HCT116 (cell line): ENCODE measurements around the gene TCEA2.

Experiments used
- EGR1 ChIP-seq: IDR thresholded peaks from 2 replicates; pipeline ENCODE4 v1.6.1; 2012; ENCODE audit warnings: low read depth
- EZH2 ChIP-seq: fragments of 200-600 bp; sonication (generic); IDR thresholded peaks from 2 replicates; pipeline ENCODE4 v1.6.1; 2017; ENCODE audit warnings: antibody characterized with exemption, mixed run types
- EZH2phosphoT487 ChIP-seq: fragments of 200-600 bp; IDR thresholded peaks from 2 replicates; pipeline ENCODE4 v1.6.1; 2018; ENCODE audit warnings: antibody characterized with exemption, borderline replicate concordance
- FOSL1 ChIP-seq: IDR thresholded peaks from 2 replicates; pipeline ENCODE4 v1.6.1; 2012; ENCODE audit warnings: low read depth
- JUND ChIP-seq: IDR thresholded peaks from 2 replicates; pipeline ENCODE4 v1.6.1; 2012
- POLR2A ChIP-seq: IDR thresholded peaks from 2 replicates; pipeline ENCODE4 v1.7.0; 2011; ENCODE audit warnings: borderline replicate concordance; ENCODE audit not compliant: insufficient read depth, insufficient read length; ENCODE audit errors: extremely low read depth
- RAD21 ChIP-seq: IDR thresholded peaks from 2 replicates; pipeline ENCODE4 v1.6.1; 2012; ENCODE audit warnings: low read depth, mild to moderate bottlenecking
- SP1 ChIP-seq: IDR thresholded peaks from 2 replicates; pipeline ENCODE4 v1.6.1; 2012; ENCODE audit warnings: low read depth
- ZFX ChIP-seq: fragments of 450-650 bp; IDR thresholded peaks from 2 replicates; pipeline ENCODE4 v1.6.1; 2017
- ZNF274 ChIP-seq: fragments of 200-500 bp; sonication (Bioruptor generic); IDR thresholded peaks from 2 replicates; pipeline ENCODE4 v1.6.1; 2014; ENCODE audit warnings: mild to moderate bottlenecking, low read depth, low read length, inconsistent platforms
- TF ChIP-seq, protein P1 (sequence below), 3 experiments: fragments of 200-600 bp in 1 of 3; sonication (generic) in 1 of 3; IDR thresholded peaks in 2 of 3; conservative IDR thresholded peaks in 1 of 3; 2 replicates each; pipeline ENCODE4 v1.5.1; 2012 to 2017; ENCODE audit warnings: low read depth in 2 of 3, low read length in 2 of 3, antibody characterized with exemption in 1 of 3, borderline replicate concordance in 1 of 3, control low read depth in 1 of 3, mild to moderate bottlenecking in 1 of 3, mixed read lengths in 1 of 3, mixed run types in 1 of 3, moderate library complexity in 1 of 3; ENCODE audit not compliant: insufficient read depth in 1 of 3
- TF ChIP-seq, protein P2 (sequence below): IDR thresholded peaks from 2 replicates; pipeline ENCODE4 v1.6.1; 2012; ENCODE audit warnings: low read depth

DNA sequence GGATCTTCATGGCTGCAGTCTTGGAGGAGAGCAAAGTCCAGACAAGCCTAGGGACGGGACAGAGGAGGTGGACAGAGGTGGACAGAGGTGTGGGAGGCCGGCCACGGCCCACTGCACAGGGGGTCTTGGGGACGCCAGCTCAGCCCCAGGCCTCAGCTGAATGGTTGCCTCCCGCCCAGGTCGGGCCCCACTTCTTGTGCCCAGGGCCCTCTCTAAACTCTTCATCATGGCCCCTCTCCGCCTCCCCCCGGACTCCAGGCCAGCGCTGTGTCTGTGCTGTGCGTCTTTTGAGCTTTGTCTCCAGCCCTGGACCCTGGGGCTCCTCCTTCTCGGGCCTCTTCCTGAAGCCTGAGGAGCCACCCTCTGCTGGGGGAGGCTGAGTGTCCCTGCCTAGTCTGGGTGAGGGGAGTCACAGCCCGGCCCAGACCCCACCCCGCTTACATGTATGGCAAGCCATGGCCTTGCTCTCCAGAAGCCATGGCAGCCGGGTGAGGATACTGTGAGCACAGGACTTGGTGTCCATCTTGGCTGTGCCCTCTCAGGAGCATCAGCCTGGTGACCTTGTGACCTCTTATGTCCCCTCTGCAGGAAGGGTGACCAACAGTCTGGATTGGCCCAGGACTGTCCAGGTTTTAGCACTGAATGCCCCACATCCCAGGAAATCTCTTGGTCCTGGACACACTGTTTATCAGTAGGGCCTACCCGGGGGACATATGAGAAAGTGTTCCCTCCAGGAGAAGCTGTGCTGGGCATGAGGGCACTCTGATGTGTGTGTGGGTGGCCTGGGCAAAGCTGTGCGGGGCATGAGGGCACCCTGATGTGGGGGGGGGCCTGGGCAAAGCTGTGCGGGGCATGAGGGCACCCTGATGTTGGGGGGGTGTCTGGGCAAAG, 53.8 kb downstream of the TCEA2 start:
- TF ChIP-seq, protein P1, sequence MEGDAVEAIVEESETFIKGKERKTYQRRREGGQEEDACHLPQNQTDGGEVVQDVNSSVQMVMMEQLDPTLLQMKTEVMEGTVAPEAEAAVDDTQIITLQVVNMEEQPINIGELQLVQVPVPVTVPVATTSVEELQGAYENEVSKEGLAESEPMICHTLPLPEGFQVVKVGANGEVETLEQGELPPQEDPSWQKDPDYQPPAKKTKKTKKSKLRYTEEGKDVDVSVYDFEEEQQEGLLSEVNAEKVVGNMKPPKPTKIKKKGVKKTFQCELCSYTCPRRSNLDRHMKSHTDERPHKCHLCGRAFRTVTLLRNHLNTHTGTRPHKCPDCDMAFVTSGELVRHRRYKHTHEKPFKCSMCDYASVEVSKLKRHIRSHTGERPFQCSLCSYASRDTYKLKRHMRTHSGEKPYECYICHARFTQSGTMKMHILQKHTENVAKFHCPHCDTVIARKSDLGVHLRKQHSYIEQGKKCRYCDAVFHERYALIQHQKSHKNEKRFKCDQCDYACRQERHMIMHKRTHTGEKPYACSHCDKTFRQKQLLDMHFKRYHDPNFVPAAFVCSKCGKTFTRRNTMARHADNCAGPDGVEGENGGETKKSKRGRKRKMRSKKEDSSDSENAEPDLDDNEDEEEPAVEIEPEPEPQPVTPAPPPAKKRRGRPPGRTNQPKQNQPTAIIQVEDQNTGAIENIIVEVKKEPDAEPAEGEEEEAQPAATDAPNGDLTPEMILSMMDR (IDR thresholded peaks at IDR 0.05 in 2 of 3, conservative IDR thresholded peaks at IDR 0.05 in 1 of 3; ENCODE audit: borderline replicate concordance in 1 of 3, insufficient read depth in 1 of 3, low read depth in 2 of 3, low read length in 2 of 3): no peak
- TF ChIP-seq EZH2: no peak
- TF ChIP-seq EZH2phosphoT487: no peak
- TF ChIP-seq FOSL1: no peak
- TF ChIP-seq POLR2A: no peak
- no peak for TF ChIP-seq JUND
- TF ChIP-seq, protein P2, sequence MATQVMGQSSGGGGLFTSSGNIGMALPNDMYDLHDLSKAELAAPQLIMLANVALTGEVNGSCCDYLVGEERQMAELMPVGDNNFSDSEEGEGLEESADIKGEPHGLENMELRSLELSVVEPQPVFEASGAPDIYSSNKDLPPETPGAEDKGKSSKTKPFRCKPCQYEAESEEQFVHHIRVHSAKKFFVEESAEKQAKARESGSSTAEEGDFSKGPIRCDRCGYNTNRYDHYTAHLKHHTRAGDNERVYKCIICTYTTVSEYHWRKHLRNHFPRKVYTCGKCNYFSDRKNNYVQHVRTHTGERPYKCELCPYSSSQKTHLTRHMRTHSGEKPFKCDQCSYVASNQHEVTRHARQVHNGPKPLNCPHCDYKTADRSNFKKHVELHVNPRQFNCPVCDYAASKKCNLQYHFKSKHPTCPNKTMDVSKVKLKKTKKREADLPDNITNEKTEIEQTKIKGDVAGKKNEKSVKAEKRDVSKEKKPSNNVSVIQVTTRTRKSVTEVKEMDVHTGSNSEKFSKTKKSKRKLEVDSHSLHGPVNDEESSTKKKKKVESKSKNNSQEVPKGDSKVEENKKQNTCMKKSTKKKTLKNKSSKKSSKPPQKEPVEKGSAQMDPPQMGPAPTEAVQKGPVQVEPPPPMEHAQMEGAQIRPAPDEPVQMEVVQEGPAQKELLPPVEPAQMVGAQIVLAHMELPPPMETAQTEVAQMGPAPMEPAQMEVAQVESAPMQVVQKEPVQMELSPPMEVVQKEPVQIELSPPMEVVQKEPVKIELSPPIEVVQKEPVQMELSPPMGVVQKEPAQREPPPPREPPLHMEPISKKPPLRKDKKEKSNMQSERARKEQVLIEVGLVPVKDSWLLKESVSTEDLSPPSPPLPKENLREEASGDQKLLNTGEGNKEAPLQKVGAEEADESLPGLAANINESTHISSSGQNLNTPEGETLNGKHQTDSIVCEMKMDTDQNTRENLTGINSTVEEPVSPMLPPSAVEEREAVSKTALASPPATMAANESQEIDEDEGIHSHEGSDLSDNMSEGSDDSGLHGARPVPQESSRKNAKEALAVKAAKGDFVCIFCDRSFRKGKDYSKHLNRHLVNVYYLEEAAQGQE: no peak
- no peak for TF ChIP-seq ZFX
- no peak for TF ChIP-seq ZNF274
- no peak for TF ChIP-seq RAD21
- no peak for TF ChIP-seq SP1
- TF ChIP-seq EGR1: no peak
